Fibroblast of lung (primary cell): ENCODE results near the gene SPINK5. TPM values are rescaled to one million over a fixed set of nuclear protein-coding genes. Genes with fewer than 3 reads are reported as not detected.

Experiments used
- DNase-seq, 2 donors: peaks; one replicate each; pipeline versions ENCODE4 v3.0.0 to v3.0.0-alpha.2; 2010; ENCODE audit warnings: low read depth in 2 of 2
- H2AFZ ChIP-seq: 2 replicates; pipeline ENCODE4 v1.5.1; 2012; ENCODE audit warnings: low read length, control low read depth, inconsistent platforms
- H3K27ac ChIP-seq: 2 replicates; pipeline ENCODE4 v1.5.1; 2011; ENCODE audit warnings: low read length, control low read depth; ENCODE audit not compliant: insufficient read depth
- H3K27me3 ChIP-seq: 2 replicates; pipeline ENCODE4 v1.5.1; 2011; ENCODE audit warnings: mild to moderate bottlenecking, low read length; ENCODE audit not compliant: control insufficient read depth, insufficient read depth
- H3K36me3 ChIP-seq: 2 replicates; pipeline ENCODE4 v1.5.1; 2011; ENCODE audit warnings: low read length; ENCODE audit not compliant: control insufficient read depth, insufficient read depth
- H3K4me1 ChIP-seq: 2 replicates; pipeline ENCODE4 v1.5.1; 2011; ENCODE audit warnings: low read length; ENCODE audit not compliant: control insufficient read depth, insufficient read depth; ENCODE audit errors: extremely low read depth
- H3K4me2 ChIP-seq: 2 replicates; pipeline ENCODE4 v1.5.1; 2011; ENCODE audit warnings: low read length, control low read depth; ENCODE audit not compliant: insufficient read depth; ENCODE audit errors: extremely low read depth
- H3K4me3 ChIP-seq, 4 experiments: fragments of 200-600 bp in 1 of 4; sonication (generic) in 1 of 4; replicated peaks in 1 of 4; 2 replicates each; pipeline ENCODE4 v1.5.1; 2011 to 2016; ENCODE audit warnings: low read length in 4 of 4, low read depth in 3 of 4, mild to moderate bottlenecking in 3 of 4, control low read depth in 2 of 4, inconsistent platforms in 1 of 4, mixed read lengths in 1 of 4; ENCODE audit not compliant: insufficient read depth in 1 of 4; ENCODE audit errors: control extremely low read depth in 1 of 4
- H3K79me2 ChIP-seq: 2 replicates; pipeline ENCODE4 v1.5.1; 2012; ENCODE audit warnings: mild to moderate bottlenecking, low read length, inconsistent platforms; ENCODE audit not compliant: control insufficient read depth, insufficient read depth
- H3K9ac ChIP-seq: 2 replicates; pipeline ENCODE4 v1.5.1; 2011; ENCODE audit warnings: mild to moderate bottlenecking, low read length, control low read depth; ENCODE audit not compliant: insufficient read depth
- H3K9me3 ChIP-seq: 2 replicates; pipeline ENCODE4 v1.5.1; 2012; ENCODE audit warnings: low read depth, low read length; ENCODE audit not compliant: control insufficient read depth, insufficient read depth
- H4K20me1 ChIP-seq: 2 replicates; pipeline ENCODE4 v1.5.1; 2011; ENCODE audit warnings: low read length; ENCODE audit not compliant: control insufficient read depth, insufficient read depth; ENCODE audit errors: extremely low read depth
- CTCF ChIP-seq, 2 donors: IDR thresholded peaks in 1 of 2; conservative IDR thresholded peaks in 1 of 2; 1 replicate in 1 of 2; 2 replicates in 1 of 2; pipeline ENCODE4 v1.5.1; 2011 to 2012; ENCODE audit warnings: low read length in 2 of 2, control low read depth in 1 of 2, inconsistent platforms in 1 of 2, low read depth in 1 of 2, mild to moderate bottlenecking in 1 of 2
- EZH2 ChIP-seq: IDR thresholded peaks from 2 replicates; pipeline ENCODE4 v1.5.1; 2012; ENCODE audit warnings: low read length, control low read depth, mild to moderate bottlenecking; ENCODE audit errors: missing control alignments
- polyA plus RNA-seq, 2 donors: library from polyadenylated mRNA; depleted of rRNA in 1 of 2; stranded (reverse) in 1 of 2; unstranded in 1 of 2; fragments of >200 nt; gene quantifications; 2 replicates each; pipeline ENCODE4 v1.2.1, GENCODE V29; 2011 to 2012; ENCODE audit warnings: missing spikeins in 1 of 2
- total RNA-seq: library from RNA; depleted of rRNA; stranded (reverse); fragments of >200 nt; gene quantifications from 2 replicates; pipeline ENCODE4 v1.2.1, GENCODE V29; 2014

The SPINK5 gene
- total and polyA plus RNA-seq, 2 donors (not counting 1 experiment from before 2014, with no cell fraction given), result not detected

DNA sequence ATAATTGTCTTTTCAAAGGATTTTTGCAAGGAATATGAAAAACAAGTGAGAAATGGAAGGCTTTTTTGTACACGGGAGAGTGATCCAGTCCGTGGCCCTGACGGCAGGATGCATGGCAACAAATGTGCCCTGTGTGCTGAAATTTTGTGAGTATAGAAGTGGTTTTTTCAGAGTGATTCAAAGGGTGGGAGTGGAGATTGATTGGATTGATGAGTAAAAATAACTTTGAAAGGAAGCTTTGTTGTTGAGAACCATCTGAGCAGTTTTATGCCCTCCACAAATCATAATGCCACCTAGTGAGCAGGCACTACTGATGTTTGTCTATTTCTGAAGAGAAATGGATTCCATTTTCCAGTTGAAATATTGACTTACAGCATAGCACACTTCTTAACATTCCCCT, 30.6 kb downstream of the SPINK5 start:
- Histone ChIP-seq H3K9me3 (no peaks in the 10 kb centered on the region), H3K27ac (no peak overlapping the region), H3K4me1 (no peaks in the 10 kb centered on the region), H3K4me3 (no peak overlapping the region), H3K9ac (no peak overlapping the region), H4K20me1 (no peaks in the 10 kb centered on the region), H3K36me3 (no peaks in the 10 kb centered on the region), H2AFZ (no peak overlapping the region), H3K79me2 (no peaks in the 10 kb centered on the region), H3K27me3 (no peaks in the 10 kb centered on the region), H3K4me2 (no peak overlapping the region)
- TF ChIP-seq EZH2 (no peak), CTCF (conservative IDR thresholded peaks at IDR 0.05 in 1 of 2, IDR thresholded peaks at IDR 0.05 in 1 of 2; ENCODE audit: low read depth in 1 of 2, low read length in 2 of 2) (no peak)
- DNase-seq, result no peak

- no peaks in the 10 kb centered on the region for H3K36me3 ChIP-seq
These were observed 40.4 kb downstream of the SPINK5 start for GRCh38 chr5:148104226-148104625.

GRCh38 chr5:148107608-148108007, 43.8 kb downstream of the SPINK5 start:
- Histone ChIP-seq H3K4me2 (no peak overlapping the region), H4K20me1 (no peaks in the 10 kb centered on the region), H3K4me3 (no peak overlapping the region), H3K79me2 (no peaks in the 10 kb centered on the region), H3K4me1 (no peaks in the 10 kb centered on the region), H3K27me3 (no peaks in the 10 kb centered on the region), H2AFZ (no peak overlapping the region), H3K9ac (no peak overlapping the region), H3K27ac (no peak overlapping the region), H3K9me3 (no peaks in the 10 kb centered on the region), H3K36me3 (no peaks in the 10 kb centered on the region)
- no peak for TF ChIP-seq EZH2
- TF ChIP-seq CTCF (conservative IDR thresholded peaks at IDR 0.05 in 1 of 2, IDR thresholded peaks at IDR 0.05 in 1 of 2; ENCODE audit: low read depth in 1 of 2, low read length in 2 of 2), result no peak
- DNase-seq, result peak in 1 of 2 donors; percentile 4

More at GRCh38 chr5:148104226-148104625, 40.4 kb downstream of the SPINK5 start:
- no peak overlapping the region for H3K4me3 ChIP-seq
- no peak overlapping the region for H3K27ac ChIP-seq
- no peak for TF ChIP-seq CTCF (conservative IDR thresholded peaks at IDR 0.05 in 1 of 2, IDR thresholded peaks at IDR 0.05 in 1 of 2; ENCODE audit: low read depth in 1 of 2, low read length in 2 of 2)
- TF ChIP-seq EZH2, result no peak
- no peaks in the 10 kb centered on the region for H3K79me2 ChIP-seq
- no peaks in the 10 kb centered on the region for H4K20me1 ChIP-seq
- H3K9ac ChIP-seq, result no peak overlapping the region
- DNase-seq, result no peak
- no peaks in the 10 kb centered on the region for H3K4me1 ChIP-seq
- no peaks in the 10 kb centered on the region for H3K27me3 ChIP-seq
- no peaks in the 10 kb centered on the region for H3K9me3 ChIP-seq
- H2AFZ ChIP-seq, result no peak overlapping the region
- H3K4me2 ChIP-seq, result no peak overlapping the region
